Kidney (tissue), 14 donors: ENCODE measurements around the gene SEMA5A. TPM values are rescaled to one million over a fixed set of nuclear protein-coding genes. Genes with fewer than 3 reads are reported as not detected.

Experiments used
- DNase-seq, 5 donors: peaks; one replicate each; pipeline ENCODE4 v3.0.0-alpha.2; 2013 to 2020
- FAIRE-seq: peaks from 2 replicates; lab custom pipeline; 2012; peaks lifted over from hg19 to GRCh38; lab: Jason Lieb, UNC
- H3K27ac ChIP-seq, 2 donors: one replicate each; pipeline ENCODE4 v1.7.0; 2013; ENCODE audit warnings: low read depth in 2 of 2, low read length in 2 of 2, inconsistent platforms in 1 of 2
- H3K27me3 ChIP-seq: one replicate; pipeline ENCODE4 v1.7.1; 2013; ENCODE audit warnings: low read length, inconsistent platforms; ENCODE audit not compliant: control insufficient read depth, insufficient read depth
- H3K36me3 ChIP-seq, 3 donors: one replicate each; pipeline versions ENCODE4 v1.7.0 to v1.7.1; 2013; ENCODE audit warnings: low read length in 3 of 3, control low read depth in 1 of 3, inconsistent platforms in 1 of 3; ENCODE audit not compliant: insufficient read depth in 3 of 3, control insufficient read depth in 2 of 3
- H3K4me1 ChIP-seq, 3 donors: one replicate each; pipeline versions ENCODE4 v1.7.0 to v1.7.1; 2013; ENCODE audit warnings: low read length in 3 of 3, inconsistent platforms in 1 of 3, low read depth in 1 of 3; ENCODE audit not compliant: control insufficient read depth in 2 of 3, insufficient read depth in 2 of 3
- H3K4me3 ChIP-seq, 3 donors: one replicate each; pipeline versions ENCODE4 v1.7.0 to v1.8.1; 2013; ENCODE audit warnings: low read length in 3 of 3, control low read depth in 1 of 3, inconsistent platforms in 1 of 3
- H3K9ac ChIP-seq, 3 donors: one replicate each; pipeline versions ENCODE4 v1.7.0 to v1.7.1; 2013; ENCODE audit warnings: low read length in 3 of 3, control low read depth in 1 of 3, inconsistent platforms in 1 of 3
- H3K9me3 ChIP-seq, 3 donors: one replicate each; pipeline versions ENCODE4 v1.7.0 to v1.7.1; 2013; ENCODE audit warnings: low read length in 3 of 3, control low read depth in 1 of 3, inconsistent platforms in 1 of 3; ENCODE audit not compliant: control insufficient read depth in 2 of 3, insufficient read depth in 1 of 3
- CTCF ChIP-seq: IDR thresholded peaks from 3 replicates; pipeline ENCODE4 v1.5.1; 2012; ENCODE audit warnings: mild to moderate bottlenecking, moderate library complexity, borderline replicate concordance; ENCODE audit not compliant: insufficient read depth; ENCODE audit errors: extremely low read depth
- intact Hi-C: fragments of 100-400 bp; cut with DNase I; formaldehyde crosslinking; loops from one replicate; pipeline ENCODE4 v1.11.1; 2022
- polyA plus RNA-seq: library from polyadenylated mRNA; stranded (reverse); fragments of 350-450 nt; fragmentation: Illumina TruSeq; extraction: RNeasy Lipid Tissue Mini Kit (QIAGEN cat#74804); gene quantifications from one replicate; pipeline ENCODE4 v1.2.3, GENCODE V29; 2014; ENCODE audit warnings: low read depth, low replicate concordance; ENCODE audit not compliant: insufficient read depth
- total RNA-seq: library from RNA; stranded (reverse); fragmentation: NEBNext Ultra II Directional; extraction: Animal tissue kit (Norgen Biotek cat#: 25700); gene quantifications from one replicate; pipeline ENCODE4 v1.2.1, GENCODE V29; 2021
- donor health status: control.
- donor health status: control.
- donor health status: control.
- donor health status: control.
- donor health status: control.
- donor health status: DM: yes; HTN: yes; CAD: no.
- donor health status: Normal renal cell carcinoma (clear cell type).

Gene SEMA5A
- total and polyA plus RNA-seq, 2 donors from 2014 or later, result 7.9 to 23.3 TPM

GRCh38 chr5:9335754-9336495 is 209.9 kb downstream of the SEMA5A start:
- FAIRE-seq (no peak), DNase-seq (no peak)
- Histone ChIP-seq H3K9me3 (no peaks in the 10 kb centered on the region), H3K4me3 (no peak overlapping the region), H3K9ac (no peak overlapping the region), H3K27me3 (no peaks in the 10 kb centered on the region), H3K27ac (no peak overlapping the region), H3K36me3 (peaks cover 0 to 3% (median 0%) of the 10 kb centered on the region in 3 donors), H3K4me1 (no peaks in the 10 kb centered on the region)
- intact Hi-C loops, result no loop called here
- TF ChIP-seq CTCF, result no peak

- Histone ChIP-seq H3K4me3 (no peak overlapping the region), H3K4me1 (no peaks in the 10 kb centered on the region), H3K9ac (no peak overlapping the region), H3K36me3 (peaks cover 0 to 3% (median 0%) of the 10 kb centered on the region in 3 donors), H3K27me3 (no peaks in the 10 kb centered on the region), H3K27ac (no peak overlapping the region), H3K9me3 (no peaks in the 10 kb centered on the region)
- DNase-seq, result no peak
- no peak for TF ChIP-seq CTCF
- no peak for FAIRE-seq
- intact Hi-C loops, result no loop called here
Measured at GRCh38 chr5:9335269-9335668, 210.6 kb downstream of the SEMA5A start.

- intact Hi-C loops, result no loop called here
- FAIRE-seq (no peak), DNase-seq (no peak)
- Histone ChIP-seq H3K4me3 (no peak overlapping the region), H3K9ac (no peak overlapping the region), H3K9me3 (no peaks in the 10 kb centered on the region), H3K4me1 (no peaks in the 10 kb centered on the region), H3K27ac (no peak overlapping the region), H3K27me3 (no peaks in the 10 kb centered on the region), H3K36me3 (peaks cover 0 to 3% (median 0%) of the 10 kb centered on the region in 3 donors)
- no peak for TF ChIP-seq CTCF
Measured at GRCh38 chr5:9332026-9332425, 213.8 kb downstream of the SEMA5A start.
